ENCODE results near the gene WASL.

Gene WASL

GRCh38 chr7:123674399-123675180 is 74.2 kb downstream of the WASL start:
- Histone ChIP-seq H3K4me1 (ENCODE audit: control insufficient read depth, insufficient read depth, low read length) (no peaks in the 10 kb centered on the region), H3K4me3 (ENCODE audit: low read length in 2 of 2) (no peak overlapping the region), H3K27me3 (ENCODE audit: control insufficient read depth in 1 of 2, insufficient read depth in 2 of 2, low read length in 2 of 2) (no peaks in the 10 kb centered on the region), H3K9me3 (ENCODE audit: control insufficient read depth in 2 of 2, low read length in 2 of 2) (no peaks in the 10 kb centered on the region), H3K9ac (ENCODE audit: low read length in 2 of 2) (no peak overlapping the region), H3K36me3 (ENCODE audit: control insufficient read depth in 2 of 2, insufficient read depth in 2 of 2, low read length in 2 of 2) (peaks cover under 1 to 5% of the 10 kb centered on the region in 2 donors), H3K27ac (ENCODE audit: low read length) (no peak overlapping the region)

GRCh38 chr7:123673752-123674398 is 74.9 kb downstream of the WASL start:
- Histone ChIP-seq H3K9me3 (ENCODE audit: control insufficient read depth in 2 of 2, low read length in 2 of 2) (no peaks in the 10 kb centered on the region), H3K27me3 (ENCODE audit: control insufficient read depth in 1 of 2, insufficient read depth in 2 of 2, low read length in 2 of 2) (no peaks in the 10 kb centered on the region), H3K4me3 (ENCODE audit: low read length in 2 of 2) (no peak overlapping the region), H3K27ac (ENCODE audit: low read length) (no peak overlapping the region), H3K4me1 (ENCODE audit: control insufficient read depth, insufficient read depth, low read length) (no peaks in the 10 kb centered on the region), H3K9ac (ENCODE audit: low read length in 2 of 2) (no peak overlapping the region), H3K36me3 (ENCODE audit: control insufficient read depth in 2 of 2, insufficient read depth in 2 of 2, low read length in 2 of 2) (peaks cover 0 to 4% of the 10 kb centered on the region in 2 donors)

- peaks cover 0 to 2% of the 10 kb centered on the region in 2 donors for H3K36me3 ChIP-seq (ENCODE audit: control insufficient read depth in 2 of 2, insufficient read depth in 2 of 2, low read length in 2 of 2)
- H3K27ac ChIP-seq (ENCODE audit: low read length), result no peak overlapping the region
- no peaks in the 10 kb centered on the region for H3K9me3 ChIP-seq (ENCODE audit: control insufficient read depth in 2 of 2, low read length in 2 of 2)
- no peaks in the 10 kb centered on the region for H3K4me1 ChIP-seq (ENCODE audit: control insufficient read depth, insufficient read depth, low read length)
- H3K9ac ChIP-seq (ENCODE audit: low read length in 2 of 2), result no peak overlapping the region
- no peak overlapping the region for H3K4me3 ChIP-seq (ENCODE audit: low read length in 2 of 2)
- H3K27me3 ChIP-seq (ENCODE audit: control insufficient read depth in 1 of 2, insufficient read depth in 2 of 2, low read length in 2 of 2), result no peaks in the 10 kb centered on the region
Observed at GRCh38 chr7:123673137-123673732, 75.6 kb downstream of the WASL start.

- no peaks in the 10 kb centered on the region for H3K36me3 ChIP-seq (ENCODE audit: control insufficient read depth in 2 of 2, insufficient read depth in 2 of 2, low read length in 2 of 2)
- no peak overlapping the region for H3K9ac ChIP-seq (ENCODE audit: low read length in 2 of 2)
- H3K27me3 ChIP-seq (ENCODE audit: control insufficient read depth in 1 of 2, insufficient read depth in 2 of 2, low read length in 2 of 2), result no peaks in the 10 kb centered on the region
- H3K9me3 ChIP-seq (ENCODE audit: control insufficient read depth in 2 of 2, low read length in 2 of 2), result no peaks in the 10 kb centered on the region
- H3K4me3 ChIP-seq (ENCODE audit: low read length in 2 of 2), result no peak overlapping the region
- no peak overlapping the region for H3K27ac ChIP-seq (ENCODE audit: low read length)
- H3K4me1 ChIP-seq (ENCODE audit: control insufficient read depth, insufficient read depth, low read length), result no peaks in the 10 kb centered on the region
Observed at GRCh38 chr7:123669485-123669884, 79.3 kb downstream of the WASL start.

GRCh38 chr7:123666492-123666891 is 82.3 kb downstream of the WASL start:
- no peaks in the 10 kb centered on the region for H3K4me1 ChIP-seq (ENCODE audit: control insufficient read depth, insufficient read depth, low read length)
- H3K36me3 ChIP-seq (ENCODE audit: control insufficient read depth in 2 of 2, insufficient read depth in 2 of 2, low read length in 2 of 2), result no peaks in the 10 kb centered on the region

GRCh38 chr7:123665896-123666295 is 82.9 kb downstream of the WASL start:
- no peak overlapping the region for H3K9ac ChIP-seq (ENCODE audit: low read length in 2 of 2)
- no peaks in the 10 kb centered on the region for H3K4me1 ChIP-seq (ENCODE audit: control insufficient read depth, insufficient read depth, low read length)
- H3K9me3 ChIP-seq (ENCODE audit: control insufficient read depth in 2 of 2, low read length in 2 of 2), result no peaks in the 10 kb centered on the region
- H3K36me3 ChIP-seq (ENCODE audit: control insufficient read depth in 2 of 2, insufficient read depth in 2 of 2, low read length in 2 of 2), result no peaks in the 10 kb centered on the region
- H3K27ac ChIP-seq (ENCODE audit: low read length), result no peak overlapping the region
- H3K4me3 ChIP-seq (ENCODE audit: low read length in 2 of 2), result no peak overlapping the region
- peaks cover 0 to 5% of the 10 kb centered on the region in 2 donors for H3K27me3 ChIP-seq (ENCODE audit: control insufficient read depth in 1 of 2, insufficient read depth in 2 of 2, low read length in 2 of 2)

More at GRCh38 chr7:123666492-123666891, 82.3 kb downstream of the WASL start:
- Histone ChIP-seq H3K27ac (ENCODE audit: low read length) (no peak overlapping the region), H3K27me3 (ENCODE audit: control insufficient read depth in 1 of 2, insufficient read depth in 2 of 2, low read length in 2 of 2) (peaks cover 0 to 3% of the 10 kb centered on the region in 2 donors), H3K9me3 (ENCODE audit: control insufficient read depth in 2 of 2, low read length in 2 of 2) (no peaks in the 10 kb centered on the region), H3K4me3 (ENCODE audit: low read length in 2 of 2) (no peak overlapping the region), H3K9ac (ENCODE audit: low read length in 2 of 2) (no peak overlapping the region)

GRCh38 chr7:123665157-123665556 is 83.6 kb downstream of the WASL start:
- no peak overlapping the region for H3K9ac ChIP-seq (ENCODE audit: low read length in 2 of 2)
- peaks cover 0 to 5% of the 10 kb centered on the region in 2 donors for H3K27me3 ChIP-seq (ENCODE audit: control insufficient read depth in 1 of 2, insufficient read depth in 2 of 2, low read length in 2 of 2)
- H3K9me3 ChIP-seq (ENCODE audit: control insufficient read depth in 2 of 2, low read length in 2 of 2), result no peaks in the 10 kb centered on the region
- H3K4me3 ChIP-seq (ENCODE audit: low read length in 2 of 2), result no peak overlapping the region
- no peaks in the 10 kb centered on the region for H3K36me3 ChIP-seq (ENCODE audit: control insufficient read depth in 2 of 2, insufficient read depth in 2 of 2, low read length in 2 of 2)
- H3K4me1 ChIP-seq (ENCODE audit: control insufficient read depth, insufficient read depth, low read length), result no peaks in the 10 kb centered on the region
- H3K27ac ChIP-seq (ENCODE audit: low read length), result no peak overlapping the region

- Histone ChIP-seq H3K27me3 (ENCODE audit: control insufficient read depth in 1 of 2, insufficient read depth in 2 of 2, low read length in 2 of 2) (peaks cover 0 to 8% of the 10 kb centered on the region in 2 donors), H3K9me3 (ENCODE audit: control insufficient read depth in 2 of 2, low read length in 2 of 2) (no peaks in the 10 kb centered on the region), H3K4me3 (ENCODE audit: low read length in 2 of 2) (no peak overlapping the region), H3K9ac (ENCODE audit: low read length in 2 of 2) (no peak overlapping the region), H3K36me3 (ENCODE audit: control insufficient read depth in 2 of 2, insufficient read depth in 2 of 2, low read length in 2 of 2) (no peaks in the 10 kb centered on the region), H3K4me1 (ENCODE audit: control insufficient read depth, insufficient read depth, low read length) (no peaks in the 10 kb centered on the region), H3K27ac (ENCODE audit: low read length) (no peak overlapping the region)
Observed at GRCh38 chr7:123663200-123663599, 85.6 kb downstream of the WASL start.

- H3K9me3 ChIP-seq (ENCODE audit: control insufficient read depth in 2 of 2, low read length in 2 of 2), result no peaks in the 10 kb centered on the region
- no peak overlapping the region for H3K4me3 ChIP-seq (ENCODE audit: low read length in 2 of 2)
- no peak overlapping the region for H3K27ac ChIP-seq (ENCODE audit: low read length)
- H3K27me3 ChIP-seq (ENCODE audit: control insufficient read depth in 1 of 2, insufficient read depth in 2 of 2, low read length in 2 of 2), result peaks cover 0 to 8% of the 10 kb centered on the region in 2 donors
- no peaks in the 10 kb centered on the region for H3K4me1 ChIP-seq (ENCODE audit: control insufficient read depth, insufficient read depth, low read length)
- no peak overlapping the region for H3K9ac ChIP-seq (ENCODE audit: low read length in 2 of 2)
- no peaks in the 10 kb centered on the region for H3K36me3 ChIP-seq (ENCODE audit: control insufficient read depth in 2 of 2, insufficient read depth in 2 of 2, low read length in 2 of 2)
Observed at GRCh38 chr7:123662755-123663154, 86.0 kb downstream of the WASL start.

GRCh38 chr7:123662293-123662692 is 86.5 kb downstream of the WASL start:
- Histone ChIP-seq H3K9me3 (ENCODE audit: control insufficient read depth in 2 of 2, low read length in 2 of 2) (no peaks in the 10 kb centered on the region), H3K27ac (ENCODE audit: low read length) (no peak overlapping the region), H3K36me3 (ENCODE audit: control insufficient read depth in 2 of 2, insufficient read depth in 2 of 2, low read length in 2 of 2) (no peaks in the 10 kb centered on the region), H3K9ac (ENCODE audit: low read length in 2 of 2) (no peak overlapping the region), H3K27me3 (ENCODE audit: control insufficient read depth in 1 of 2, insufficient read depth in 2 of 2, low read length in 2 of 2) (peaks cover 0 to 8% of the 10 kb centered on the region in 2 donors), H3K4me1 (ENCODE audit: control insufficient read depth, insufficient read depth, low read length) (no peaks in the 10 kb centered on the region), H3K4me3 (ENCODE audit: low read length in 2 of 2) (no peak overlapping the region)
